ENCODE results near the gene MAST1.
"Not testable (repeated sequence)": the region's sequence is repeated elsewhere in the genome, so short reads cannot be mapped to it uniquely, and the experiment has no call there.

- not testable (repeated sequence) for TF ChIP-seq POLR2A (IDR thresholded peaks at IDR 0.05)
- TF ChIP-seq, protein P1, sequence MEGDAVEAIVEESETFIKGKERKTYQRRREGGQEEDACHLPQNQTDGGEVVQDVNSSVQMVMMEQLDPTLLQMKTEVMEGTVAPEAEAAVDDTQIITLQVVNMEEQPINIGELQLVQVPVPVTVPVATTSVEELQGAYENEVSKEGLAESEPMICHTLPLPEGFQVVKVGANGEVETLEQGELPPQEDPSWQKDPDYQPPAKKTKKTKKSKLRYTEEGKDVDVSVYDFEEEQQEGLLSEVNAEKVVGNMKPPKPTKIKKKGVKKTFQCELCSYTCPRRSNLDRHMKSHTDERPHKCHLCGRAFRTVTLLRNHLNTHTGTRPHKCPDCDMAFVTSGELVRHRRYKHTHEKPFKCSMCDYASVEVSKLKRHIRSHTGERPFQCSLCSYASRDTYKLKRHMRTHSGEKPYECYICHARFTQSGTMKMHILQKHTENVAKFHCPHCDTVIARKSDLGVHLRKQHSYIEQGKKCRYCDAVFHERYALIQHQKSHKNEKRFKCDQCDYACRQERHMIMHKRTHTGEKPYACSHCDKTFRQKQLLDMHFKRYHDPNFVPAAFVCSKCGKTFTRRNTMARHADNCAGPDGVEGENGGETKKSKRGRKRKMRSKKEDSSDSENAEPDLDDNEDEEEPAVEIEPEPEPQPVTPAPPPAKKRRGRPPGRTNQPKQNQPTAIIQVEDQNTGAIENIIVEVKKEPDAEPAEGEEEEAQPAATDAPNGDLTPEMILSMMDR (IDR thresholded peaks at IDR 0.05) = not testable (repeated sequence)
These were observed 77.5 kb downstream of the MAST1 start for GRCh38 chr19:12915860-12916259.
